Hepatocyte (in vitro differentiated cells): ENCODE results near the gene SYNJ1. TPM values are rescaled to one million over a fixed set of nuclear protein-coding genes. Genes with fewer than 3 reads are reported as not detected.
"Not testable (repeated sequence)": the region's sequence is repeated elsewhere in the genome, so short reads cannot be mapped to it uniquely, and the experiment has no call there.

ENCODE experiments used
- DNase-seq: peaks from one replicate; pipeline ENCODE4 v3.0.0-alpha.2; 2016; ENCODE audit warnings: low spot score
- H2AFZ ChIP-seq: fragments of 200-600 bp; sonication (generic); 2 replicates; pipeline ENCODE4 v1.6.0; 2016; ENCODE audit warnings: antibody characterized with exemption, mild to moderate bottlenecking
- H3K27ac ChIP-seq: fragments of 200-600 bp; sonication (generic); 2 replicates; pipeline ENCODE4 v1.5.1; 2016; ENCODE audit warnings: mild to moderate bottlenecking
- H3K27me3 ChIP-seq: fragments of 200-600 bp; sonication (generic); 2 replicates; pipeline ENCODE4 v1.6.1; 2016
- H3K36me3 ChIP-seq: fragments of 200-600 bp; sonication (generic); replicated peaks from 2 replicates; pipeline ENCODE4 v1.5.1; 2016; ENCODE audit warnings: low read depth; ENCODE audit not compliant: insufficient read depth
- H3K4me1 ChIP-seq: fragments of 200-600 bp; sonication (generic); 2 replicates; pipeline ENCODE4 v1.5.1; 2016; ENCODE audit warnings: mild to moderate bottlenecking, moderate library complexity; ENCODE audit not compliant: insufficient read depth
- H3K4me2 ChIP-seq: fragments of 200-600 bp; sonication (generic); 2 replicates; pipeline ENCODE4 v1.6.0; 2016
- H3K4me3 ChIP-seq: fragments of 200-600 bp; sonication (generic); 2 replicates; pipeline ENCODE4 v1.5.1; 2016; ENCODE audit warnings: mild to moderate bottlenecking
- H3K79me2 ChIP-seq: fragments of 200-600 bp; sonication (generic); 2 replicates; pipeline ENCODE4 v1.6.0; 2017; ENCODE audit warnings: mild to moderate bottlenecking
- H3K9me2 ChIP-seq: fragments of 200-600 bp; sonication (generic); replicated peaks from 2 replicates; pipeline ENCODE4 v1.6.0; 2017; ENCODE audit warnings: mild to moderate bottlenecking; ENCODE audit not compliant: insufficient read depth
- H3K9me3 ChIP-seq: fragments of 200-600 bp; sonication (generic); 2 replicates; pipeline ENCODE4 v1.5.1; 2016; ENCODE audit warnings: low read depth, mild to moderate bottlenecking
- H4K20me1 ChIP-seq: fragments of 200-600 bp; sonication (generic); 2 replicates; pipeline ENCODE4 v1.6.0; 2016; ENCODE audit warnings: mild to moderate bottlenecking; ENCODE audit not compliant: insufficient read depth, poor library complexity, severe bottlenecking
- CTCF ChIP-seq: fragments of 200-600 bp; sonication (generic); IDR thresholded peaks from 2 replicates; pipeline ENCODE4 v1.5.1; 2016; ENCODE audit warnings: antibody characterized with exemption, mild to moderate bottlenecking; ENCODE audit not compliant: poor library complexity
- EZH2 ChIP-seq: fragments of 200-600 bp; sonication (generic); IDR thresholded peaks from 2 replicates; pipeline ENCODE4 v1.6.1; 2016; ENCODE audit warnings: antibody characterized with exemption, mild to moderate bottlenecking, borderline replicate concordance
- EZH2phosphoT487 ChIP-seq: fragments of 200-600 bp; sonication (generic); IDR thresholded peaks from one replicate; pipeline ENCODE4 v1.6.1; 2018; ENCODE audit warnings: antibody characterized with exemption, mild to moderate bottlenecking, low read depth, moderate library complexity; ENCODE audit not compliant: unreplicated experiment, severe bottlenecking
- WGBS: methylation state at CpG from one replicate; pipeline ENCODE4 v1.1.6; 2016; ENCODE audit warnings: low lambda C conversion rate; ENCODE audit errors: missing lambda C conversion rate; 5-methylcytosine and 5-hydroxymethylcytosine counted together
- polyA plus RNA-seq: library from polyadenylated mRNA; unstranded; fragments of >200 nt; fragmentation: Nextera tagmentation; extraction: Ambion mirVana; gene quantifications from 2 replicates; pipeline ENCODE4 v1.2.1, GENCODE V29; 2016
- total RNA-seq: library from RNA; depleted of rRNA; stranded (reverse); fragments of >200 nt; gene quantifications from 2 replicates; pipeline ENCODE4 v1.2.3, GENCODE V29; 2014

SYNJ1 gene
- total and polyA plus RNA-seq, 2 experiments from 2014 or later, result 3.9 to 8.9 TPM

DNA sequence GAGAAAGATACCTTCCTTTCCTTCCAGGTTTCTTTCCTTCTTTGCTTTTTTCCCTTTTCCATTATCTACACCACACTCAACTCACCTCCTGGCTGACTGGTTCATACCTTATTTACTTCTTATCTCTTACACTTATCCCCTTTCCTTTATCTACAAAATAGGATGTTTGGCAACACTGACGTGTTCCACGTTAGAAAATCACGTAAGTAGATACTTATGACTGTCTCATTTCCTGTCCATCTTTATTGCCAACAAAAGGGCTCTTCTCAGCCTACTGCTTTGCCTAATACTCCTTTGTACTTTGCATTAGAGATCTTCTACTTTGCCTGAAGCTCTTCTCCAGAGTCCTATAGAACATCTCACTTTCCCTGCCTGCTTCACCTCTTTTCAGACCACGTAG, 25.1 kb downstream of the SYNJ1 start:
- no peak overlapping the region for H3K4me3 ChIP-seq
- H3K79me2 ChIP-seq, result no peaks in the 10 kb centered on the region
- H3K9me3 ChIP-seq, result no peaks in the 10 kb centered on the region
- no peaks in the 10 kb centered on the region for H3K27me3 ChIP-seq
- H3K4me1 ChIP-seq, result peaks cover 16% of the 10 kb centered on the region
- no peaks in the 10 kb centered on the region for H3K36me3 ChIP-seq
- H4K20me1 ChIP-seq, result no peaks in the 10 kb centered on the region
- DNase-seq, result peak; percentile 6
- TF ChIP-seq EZH2phosphoT487 (no peak), CTCF (no peak), EZH2 (no peak)
- H3K9me2 ChIP-seq, result no peaks in the 10 kb centered on the region
- no peak overlapping the region for H2AFZ ChIP-seq
- peak overlapping the region; percentile 27 for H3K27ac ChIP-seq
- WGBS, result 10% methylated on average over 4 of the region's 4 CpGs
- peak overlapping the region; percentile 43 for H3K4me2 ChIP-seq

GRCh38 chr21:32698971-32699693, 28.7 kb downstream of the SYNJ1 start:
- DNase-seq, result peak; percentile 16
- H3K9me2 ChIP-seq, result no peaks in the 10 kb centered on the region
- whole genome bisulfite sequencing, result 66% methylated on average over 8 of the region's 8 CpGs
- H3K4me3 ChIP-seq, result no peak overlapping the region
- no peak overlapping the region for H3K4me2 ChIP-seq
- peak overlapping the region; percentile 11 for H3K27ac ChIP-seq
- no peaks in the 10 kb centered on the region for H4K20me1 ChIP-seq
- no peaks in the 10 kb centered on the region for H3K79me2 ChIP-seq
- H3K27me3 ChIP-seq, result no peaks in the 10 kb centered on the region
- no peak overlapping the region for H2AFZ ChIP-seq
- no peaks in the 10 kb centered on the region for H3K9me3 ChIP-seq
- H3K36me3 ChIP-seq, result no peaks in the 10 kb centered on the region
- no peak for TF ChIP-seq EZH2
- no peak for TF ChIP-seq EZH2phosphoT487
- TF ChIP-seq CTCF, result no peak
- H3K4me1 ChIP-seq, result peaks cover 16% of the 10 kb centered on the region

- peaks cover 16% of the 10 kb centered on the region for H3K4me1 ChIP-seq
- H2AFZ ChIP-seq, result no peak overlapping the region
- H3K79me2 ChIP-seq, result no peaks in the 10 kb centered on the region
- H3K9me3 ChIP-seq, result no peaks in the 10 kb centered on the region
- no peaks in the 10 kb centered on the region for H3K27me3 ChIP-seq
- H3K9me2 ChIP-seq, result no peaks in the 10 kb centered on the region
- H3K4me3 ChIP-seq, result no peak overlapping the region
- H3K4me2 ChIP-seq, result no peak overlapping the region
- DNase-seq, result no peak
- no peaks in the 10 kb centered on the region for H3K36me3 ChIP-seq
- no peak for TF ChIP-seq EZH2
- no peak for TF ChIP-seq CTCF
- no peak for TF ChIP-seq EZH2phosphoT487
- H3K27ac ChIP-seq, result no peak overlapping the region
- H4K20me1 ChIP-seq, result no peaks in the 10 kb centered on the region
- 87% methylated on average over 2 of the region's 2 CpGs for WGBS
Measured at GRCh38 chr21:32698286-32698685, 29.5 kb downstream of the SYNJ1 start.

DNA sequence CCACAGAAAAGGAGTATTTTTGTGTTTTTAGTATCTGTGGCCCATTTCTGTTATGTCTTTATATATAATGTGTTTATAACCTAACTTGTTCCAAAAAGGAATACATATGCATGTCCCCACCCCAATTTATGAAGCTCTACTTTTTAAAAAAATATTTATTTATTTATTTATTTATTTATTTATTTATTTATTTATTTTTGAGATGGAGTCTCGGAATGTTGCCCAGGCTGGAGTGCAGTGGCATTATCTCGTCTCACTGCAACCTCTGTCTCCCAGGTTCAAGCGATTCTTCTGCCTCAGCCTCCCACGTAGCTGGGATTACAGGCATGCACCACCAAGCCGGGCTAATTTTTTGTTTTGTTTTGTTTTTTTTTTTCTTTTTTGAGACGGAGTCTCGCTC, 32.3 kb downstream of the SYNJ1 start:
- H3K4me1 ChIP-seq, H2AFZ ChIP-seq, DNase-seq, H3K9me3 ChIP-seq, H3K79me2 ChIP-seq, H3K4me2 ChIP-seq, H3K9me2 ChIP-seq, H3K27me3 ChIP-seq, H3K36me3 ChIP-seq, H3K4me3 ChIP-seq, H4K20me1 ChIP-seq, H3K27ac ChIP-seq: not testable (repeated sequence)
- over 99% methylated on average over 7 of the region's 7 CpGs for WGBS
